Vagina (tissue), 2 donors: ENCODE data around the gene ACTL10. TPM values are rescaled to one million over a fixed set of nuclear protein-coding genes. Genes with fewer than 3 reads are reported as not detected.

ENCODE experiments used
- DNase-seq, 2 donors: peaks; one replicate each; pipeline ENCODE4 v3.0.0-alpha.2; 2017; ENCODE audit errors: extremely low spot score in 2 of 2
- H3K27ac ChIP-seq: fragments of 200-600 bp; sonication (generic); one replicate; pipeline ENCODE4 v1.5.1; 2019
- H3K27me3 ChIP-seq: fragments of 200-600 bp; sonication (generic); one replicate; pipeline ENCODE4 v1.5.1; 2019
- H3K36me3 ChIP-seq, 2 donors: fragments of 200-600 bp; sonication (generic); one replicate each; pipeline ENCODE4 v1.5.1; 2017 to 2019
- H3K4me1 ChIP-seq: fragments of 200-600 bp; sonication (generic); one replicate; pipeline ENCODE4 v1.5.1; 2019
- H3K4me3 ChIP-seq, 2 donors: fragments of 200-600 bp; sonication (generic); 1 replicate in 1 of 2; 2 replicates in 1 of 2; pipeline ENCODE4 v1.5.1; 2016 to 2019
- H3K9me3 ChIP-seq: fragments of 200-600 bp; sonication (generic); one replicate; pipeline ENCODE4 v1.5.1; 2019
- CTCF ChIP-seq, 3 experiments: fragments of 450-650 bp in 2 of 3; fragments of 200-600 bp in 1 of 3; sonication (generic) in 1 of 3; IDR thresholded peaks; one replicate each; pipeline ENCODE4 v1.5.1; 2017 to 2019; ENCODE audit warnings: antibody characterized with exemption in 3 of 3, mild to moderate bottlenecking in 2 of 3, moderate library complexity in 2 of 3
- POLR2A ChIP-seq, 2 donors: fragments of 450-650 bp; IDR thresholded peaks; one replicate each; pipeline ENCODE4 v1.6.1; 2017; ENCODE audit warnings: antibody characterized with exemption in 2 of 2, mild to moderate bottlenecking in 2 of 2, moderate library complexity in 2 of 2
- POLR2AphosphoS5 ChIP-seq, 2 donors: sonication (generic); formaldehyde crosslinking; IDR thresholded peaks; one replicate each; pipeline ENCODE4 v1.9.0; 2017; ENCODE audit warnings: antibody characterized with exemption in 2 of 2, mild to moderate bottlenecking in 2 of 2, low read depth in 1 of 2; ENCODE audit not compliant: insufficient read depth in 1 of 2
- intact Hi-C: fragments of 100-400 bp; cut with DNase I; formaldehyde crosslinking; loops from one replicate; pipeline ENCODE4 v1.15.1; 2023
- total RNA-seq: library from RNA; depleted of rRNA; stranded (reverse); fragments of >200 nt; gene quantifications from one replicate; pipeline ENCODE4 v1.2.3, GENCODE V29; 2016

The ACTL10 gene
- 1.5 TPM for total RNA-seq

DNA sequence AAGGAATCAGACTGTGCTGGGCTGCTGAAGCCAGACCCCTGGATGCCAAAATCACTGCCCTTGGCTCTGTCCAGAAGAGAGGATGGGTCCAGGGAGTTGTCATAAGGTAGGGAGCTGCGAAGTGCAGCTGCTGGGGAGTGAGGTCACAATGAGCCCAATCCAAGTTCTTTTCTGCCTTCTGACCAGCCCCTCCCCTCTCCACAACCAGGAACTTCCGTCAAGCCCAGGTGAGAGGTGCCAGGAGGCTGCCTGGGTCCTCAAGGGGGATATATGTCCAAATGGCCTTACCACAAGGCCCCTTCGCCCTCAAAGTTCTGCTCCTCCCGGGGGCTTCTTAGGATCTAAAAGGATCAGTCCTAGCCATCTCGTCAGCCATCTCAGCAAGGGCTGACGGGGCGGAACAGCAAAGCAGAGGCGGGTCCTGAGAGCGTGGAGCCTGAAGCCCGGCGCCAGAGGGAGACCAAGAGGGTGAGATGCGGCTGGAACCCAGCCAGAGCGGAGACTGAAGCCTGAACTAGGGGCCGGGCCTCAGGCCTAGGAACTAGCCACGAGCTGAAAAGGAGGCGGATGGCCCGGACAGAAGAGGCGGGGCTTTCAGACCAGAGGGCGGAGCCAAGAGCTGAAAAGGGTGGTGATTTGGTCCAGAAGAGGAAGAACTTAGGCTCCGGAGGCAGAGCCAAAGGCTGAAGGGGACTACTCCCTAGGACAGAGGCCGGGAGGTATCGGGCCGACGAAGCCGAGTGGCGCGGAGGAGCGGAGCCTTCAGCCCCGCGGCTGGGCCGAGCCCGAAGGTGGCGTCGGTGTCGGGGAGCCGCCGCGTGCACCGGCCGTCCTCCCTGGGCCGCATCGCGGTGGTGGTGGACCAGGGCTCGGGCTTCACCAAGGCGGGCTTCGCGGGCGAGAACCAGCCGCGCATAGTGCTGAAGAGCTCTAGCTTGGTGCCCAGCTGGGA, at the start of gene ACTL10:
Gene ACTL10 (plus strand): TSS at position 651 of the 952 bp plus-strand sequence. CDS start 555 bp downstream, outside the sequence.
- intact Hi-C loops: loop anchor here (5.0 kb wide), 1 partner anchor 209 kb away; no protein-coding TSS in a partner anchor
- peak in 1 of 2 donors; percentile 98 for DNase-seq
- Histone ChIP-seq H3K9me3 (no peaks in the 10 kb centered on the region), H3K27me3 (no peaks in the 10 kb centered on the region), H3K36me3 (no peaks in the 10 kb centered on the region), H3K4me1 (peaks cover 45% of the 10 kb centered on the region), H3K4me3 (peak within 1 kb of the TSS; percentile 66 to 68), H3K27ac (peak within 1 kb of the TSS; percentile 91)
- peak in 1 of 3 experiments; percentile 27 for TF ChIP-seq CTCF (IDR thresholded peaks at IDR 0.05)
- peak in 1 of 2 donors; percentile 78 for TF ChIP-seq POLR2A (IDR thresholded peaks at IDR 0.05)
- TF ChIP-seq POLR2AphosphoS5 (IDR thresholded peaks at IDR 0.05; ENCODE audit: insufficient read depth in 1 of 2, low read depth in 1 of 2): peak; percentile 88 to 91

- intact Hi-C loops: no loop called here
- Histone ChIP-seq H3K36me3 (peaks cover 0 to 19% of the 10 kb centered on the region in 2 donors), H3K4me1 (no peaks in the 10 kb centered on the region), H3K9me3 (no peaks in the 10 kb centered on the region), H3K27ac (no peak overlapping the region), H3K4me3 (no peak overlapping the region), H3K27me3 (no peaks in the 10 kb centered on the region)
- no peak for DNase-seq
- TF ChIP-seq CTCF (IDR thresholded peaks at IDR 0.05) (no peak), POLR2AphosphoS5 (IDR thresholded peaks at IDR 0.05; ENCODE audit: insufficient read depth in 1 of 2, low read depth in 1 of 2) (no peak), POLR2A (IDR thresholded peaks at IDR 0.05) (no peak)
Measured at GRCh38 chr20:33621717-33622400, 44.9 kb upstream of the ACTL10 start.

DNA sequence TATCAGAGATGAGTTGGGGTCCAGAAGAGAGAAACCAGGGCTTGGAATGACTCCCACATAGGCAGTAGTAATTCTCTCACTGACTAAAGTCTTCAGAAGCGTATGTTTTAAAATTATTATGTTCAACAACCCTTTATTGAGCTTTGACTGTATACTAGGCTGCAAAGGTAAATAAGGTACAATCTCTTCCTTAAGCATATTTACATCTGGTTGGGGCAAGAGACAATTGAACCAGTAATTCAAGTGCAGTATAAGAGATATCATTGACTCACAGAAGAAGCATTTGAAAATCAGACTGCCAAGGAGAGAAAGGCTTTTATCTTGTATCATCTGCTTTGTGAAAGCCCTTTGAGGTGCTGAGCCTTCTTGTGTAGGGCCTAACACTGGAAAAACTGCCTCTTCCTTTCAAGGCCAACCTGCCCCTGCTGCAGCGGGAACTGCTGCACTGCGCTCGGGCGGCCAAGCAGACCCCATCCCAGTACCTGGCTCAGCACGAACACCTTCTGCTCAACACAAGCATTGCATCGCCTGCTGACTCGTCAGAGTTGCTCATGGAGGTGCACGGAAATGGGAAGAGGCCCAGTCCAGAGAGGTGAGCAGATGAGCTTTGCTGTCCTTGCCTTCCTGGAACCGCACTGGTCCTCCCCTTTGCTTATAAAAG, 43.9 kb upstream of the ACTL10 start:
- intact Hi-C loops: no loop called here
- Histone ChIP-seq H3K27me3 (no peaks in the 10 kb centered on the region), H3K4me3 (no peak overlapping the region), H3K27ac (no peak overlapping the region), H3K36me3 (peaks cover 0 to 27% of the 10 kb centered on the region in 2 donors), H3K9me3 (no peaks in the 10 kb centered on the region), H3K4me1 (no peaks in the 10 kb centered on the region)
- DNase-seq: no peak
- TF ChIP-seq CTCF (IDR thresholded peaks at IDR 0.05): no peak
- no peak for TF ChIP-seq POLR2A (IDR thresholded peaks at IDR 0.05)
- no peak for TF ChIP-seq POLR2AphosphoS5 (IDR thresholded peaks at IDR 0.05; ENCODE audit: insufficient read depth in 1 of 2, low read depth in 1 of 2)

GRCh38 chr20:33624399-33624798, 42.3 kb upstream of the ACTL10 start:
- no peak overlapping the region for H3K27ac ChIP-seq
- H3K4me3 ChIP-seq: no peak overlapping the region
- H3K4me1 ChIP-seq: no peaks in the 10 kb centered on the region
- no peaks in the 10 kb centered on the region for H3K27me3 ChIP-seq
- H3K36me3 ChIP-seq: peaks cover 0 to 41% of the 10 kb centered on the region in 2 donors
- intact Hi-C loops: no loop called here
- no peak for TF ChIP-seq CTCF (IDR thresholded peaks at IDR 0.05)
- TF ChIP-seq POLR2A (IDR thresholded peaks at IDR 0.05): no peak
- TF ChIP-seq POLR2AphosphoS5 (IDR thresholded peaks at IDR 0.05; ENCODE audit: insufficient read depth in 1 of 2, low read depth in 1 of 2): no peak
- no peaks in the 10 kb centered on the region for H3K9me3 ChIP-seq
- no peak for DNase-seq
